ENCODE measurements around the gene C4B.

C4B gene

GRCh38 chr6:32084780-32085179 is 70.2 kb downstream of the C4B start:
- no peak for DNase-seq
